ENCODE results near the gene NUTM1.

DNA sequence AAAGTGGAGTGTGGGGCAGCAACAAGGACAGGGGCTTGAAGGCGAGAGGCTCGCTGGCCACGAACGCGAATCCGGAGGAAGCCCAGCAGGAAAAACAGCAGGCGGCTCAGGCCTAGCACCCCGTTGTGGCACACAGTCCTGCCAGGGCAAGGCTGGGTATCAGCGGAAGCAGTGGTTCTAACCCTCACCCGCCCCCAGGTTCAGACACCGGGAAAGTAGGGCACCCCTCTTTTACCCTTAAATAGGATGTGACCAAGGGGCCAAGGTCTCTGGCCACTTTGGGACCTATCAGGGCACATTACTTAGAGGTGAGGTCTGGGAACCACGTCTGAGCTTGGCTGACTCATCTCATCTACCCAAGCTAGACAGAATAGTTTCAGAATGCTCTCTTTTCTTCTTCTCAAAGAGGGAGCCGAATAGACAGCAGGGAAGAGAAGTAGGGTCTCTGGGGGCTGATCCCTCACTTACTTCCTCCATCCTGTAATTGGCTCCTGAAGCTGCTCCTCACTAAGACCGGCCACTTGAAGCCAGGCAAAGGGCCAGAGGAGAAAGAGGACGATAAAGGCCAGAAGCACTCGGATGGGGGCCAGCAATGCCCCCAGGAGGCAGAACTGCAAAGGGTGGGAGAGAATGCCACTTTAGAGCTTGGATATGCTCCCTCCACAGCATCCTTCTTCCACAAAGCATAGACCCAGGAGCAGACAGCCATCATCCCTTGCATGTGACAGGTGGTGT is 22.1 kb downstream of the NUTM1 start:
- TF ChIP-seq, protein P1, sequence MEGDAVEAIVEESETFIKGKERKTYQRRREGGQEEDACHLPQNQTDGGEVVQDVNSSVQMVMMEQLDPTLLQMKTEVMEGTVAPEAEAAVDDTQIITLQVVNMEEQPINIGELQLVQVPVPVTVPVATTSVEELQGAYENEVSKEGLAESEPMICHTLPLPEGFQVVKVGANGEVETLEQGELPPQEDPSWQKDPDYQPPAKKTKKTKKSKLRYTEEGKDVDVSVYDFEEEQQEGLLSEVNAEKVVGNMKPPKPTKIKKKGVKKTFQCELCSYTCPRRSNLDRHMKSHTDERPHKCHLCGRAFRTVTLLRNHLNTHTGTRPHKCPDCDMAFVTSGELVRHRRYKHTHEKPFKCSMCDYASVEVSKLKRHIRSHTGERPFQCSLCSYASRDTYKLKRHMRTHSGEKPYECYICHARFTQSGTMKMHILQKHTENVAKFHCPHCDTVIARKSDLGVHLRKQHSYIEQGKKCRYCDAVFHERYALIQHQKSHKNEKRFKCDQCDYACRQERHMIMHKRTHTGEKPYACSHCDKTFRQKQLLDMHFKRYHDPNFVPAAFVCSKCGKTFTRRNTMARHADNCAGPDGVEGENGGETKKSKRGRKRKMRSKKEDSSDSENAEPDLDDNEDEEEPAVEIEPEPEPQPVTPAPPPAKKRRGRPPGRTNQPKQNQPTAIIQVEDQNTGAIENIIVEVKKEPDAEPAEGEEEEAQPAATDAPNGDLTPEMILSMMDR (IDR thresholded peaks at IDR 0.05), result no peak
- TF ChIP-seq POLR2AphosphoS5 (IDR thresholded peaks at IDR 0.05), result no peak
